Measurements from ENCODE around the gene GABRB1. TPM values are rescaled to one million over a fixed set of nuclear protein-coding genes. Genes with fewer than 3 reads are reported as not detected.

The GABRB1 gene
- total RNA-seq, 1 donor from 2014 or later, result 4.0 TPM

GRCh38 chr4:47193179-47193578 lies 161.8 kb downstream of the GABRB1 start:
- TF ChIP-seq, protein P1, sequence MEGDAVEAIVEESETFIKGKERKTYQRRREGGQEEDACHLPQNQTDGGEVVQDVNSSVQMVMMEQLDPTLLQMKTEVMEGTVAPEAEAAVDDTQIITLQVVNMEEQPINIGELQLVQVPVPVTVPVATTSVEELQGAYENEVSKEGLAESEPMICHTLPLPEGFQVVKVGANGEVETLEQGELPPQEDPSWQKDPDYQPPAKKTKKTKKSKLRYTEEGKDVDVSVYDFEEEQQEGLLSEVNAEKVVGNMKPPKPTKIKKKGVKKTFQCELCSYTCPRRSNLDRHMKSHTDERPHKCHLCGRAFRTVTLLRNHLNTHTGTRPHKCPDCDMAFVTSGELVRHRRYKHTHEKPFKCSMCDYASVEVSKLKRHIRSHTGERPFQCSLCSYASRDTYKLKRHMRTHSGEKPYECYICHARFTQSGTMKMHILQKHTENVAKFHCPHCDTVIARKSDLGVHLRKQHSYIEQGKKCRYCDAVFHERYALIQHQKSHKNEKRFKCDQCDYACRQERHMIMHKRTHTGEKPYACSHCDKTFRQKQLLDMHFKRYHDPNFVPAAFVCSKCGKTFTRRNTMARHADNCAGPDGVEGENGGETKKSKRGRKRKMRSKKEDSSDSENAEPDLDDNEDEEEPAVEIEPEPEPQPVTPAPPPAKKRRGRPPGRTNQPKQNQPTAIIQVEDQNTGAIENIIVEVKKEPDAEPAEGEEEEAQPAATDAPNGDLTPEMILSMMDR (IDR thresholded peaks at IDR 0.05; ENCODE audit: borderline replicate concordance), result no peak
- Histone ChIP-seq H3K27ac (replicated peaks) (no peak overlapping the region), H3K27me3 (ENCODE audit: low read depth) (no peaks in the 10 kb centered on the region), H3K4me3 (no peak overlapping the region), H3K4me1 (no peaks in the 10 kb centered on the region), H3K9me3 (replicated peaks) (no peaks in the 10 kb centered on the region), H3K36me3 (no peaks in the 10 kb centered on the region)
- DNase-seq, result no peak
- intact Hi-C loops (cut with micrococcal nuclease), result no loop called here

GRCh38 chr4:47194036-47194737 lies 162.8 kb downstream of the GABRB1 start:
- Histone ChIP-seq H3K4me1 (no peaks in the 10 kb centered on the region), H3K27ac (replicated peaks) (no peak overlapping the region), H3K4me3 (no peak overlapping the region), H3K27me3 (ENCODE audit: low read depth) (no peaks in the 10 kb centered on the region), H3K9me3 (replicated peaks) (no peaks in the 10 kb centered on the region), H3K36me3 (no peaks in the 10 kb centered on the region)
- DNase-seq, result no peak
- TF ChIP-seq, protein P1 (IDR thresholded peaks at IDR 0.05; ENCODE audit: borderline replicate concordance), result no peak
- intact Hi-C loops (cut with micrococcal nuclease), result no loop called here

GRCh38 chr4:47195706-47196105 lies 164.3 kb downstream of the GABRB1 start:
- no peaks in the 10 kb centered on the region for H3K36me3 ChIP-seq
- intact Hi-C loops (cut with micrococcal nuclease), result no loop called here
- H3K27me3 ChIP-seq (ENCODE audit: low read depth), result no peaks in the 10 kb centered on the region
- no peak for DNase-seq
- TF ChIP-seq, protein P1 (IDR thresholded peaks at IDR 0.05; ENCODE audit: borderline replicate concordance), result no peak
- no peak overlapping the region for H3K4me3 ChIP-seq
- H3K27ac ChIP-seq (replicated peaks), result no peak overlapping the region
- no peaks in the 10 kb centered on the region for H3K4me1 ChIP-seq
- H3K9me3 ChIP-seq (replicated peaks), result no peaks in the 10 kb centered on the region

DNA sequence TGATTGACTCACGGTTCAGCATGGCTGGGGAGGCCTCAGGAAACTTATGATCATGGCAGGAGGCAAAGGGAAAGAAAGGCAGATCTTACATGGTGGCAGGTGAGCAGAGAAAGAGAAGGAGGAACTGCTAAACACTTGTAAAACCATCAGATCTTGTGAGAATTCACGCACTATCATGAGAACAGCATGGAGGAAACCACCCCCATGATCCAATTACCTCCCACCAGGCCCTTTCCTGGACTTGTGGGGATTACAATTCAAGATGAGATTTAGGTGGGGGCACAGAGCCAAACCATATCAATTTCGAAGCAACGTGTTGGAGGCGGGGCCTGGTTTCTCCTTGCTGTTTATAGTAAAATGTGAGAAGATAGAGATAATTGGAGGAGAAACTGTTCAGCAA lies 167.4 kb downstream of the GABRB1 start:
- Histone ChIP-seq H3K4me3 (no peak overlapping the region), H3K27ac (replicated peaks) (no peak overlapping the region), H3K36me3 (no peaks in the 10 kb centered on the region), H3K4me1 (no peaks in the 10 kb centered on the region), H3K27me3 (ENCODE audit: low read depth) (no peaks in the 10 kb centered on the region), H3K9me3 (replicated peaks) (no peaks in the 10 kb centered on the region)
- TF ChIP-seq, protein P1 (IDR thresholded peaks at IDR 0.05; ENCODE audit: borderline replicate concordance), result no peak
- no peak for DNase-seq
- intact Hi-C loops (cut with micrococcal nuclease), result no loop called here

GRCh38 chr4:47203593-47203992 lies 172.2 kb downstream of the GABRB1 start:
- intact Hi-C loops (cut with micrococcal nuclease), result no loop called here
- H3K9me3 ChIP-seq (replicated peaks), result no peaks in the 10 kb centered on the region
- no peaks in the 10 kb centered on the region for H3K4me1 ChIP-seq
- no peak overlapping the region for H3K4me3 ChIP-seq
- H3K27me3 ChIP-seq (ENCODE audit: low read depth), result no peaks in the 10 kb centered on the region
- no peak for DNase-seq
- no peaks in the 10 kb centered on the region for H3K36me3 ChIP-seq
- TF ChIP-seq, protein P1 (IDR thresholded peaks at IDR 0.05; ENCODE audit: borderline replicate concordance), result no peak
- H3K27ac ChIP-seq (replicated peaks), result no peak overlapping the region
